GM12865 (cell line): Measurements from ENCODE around the gene BMPER.

Source experiments
- DNase-seq: peaks from one replicate; pipeline ENCODE4 v3.0.0; 2010; ENCODE audit warnings: low read depth
- H3K4me3 ChIP-seq: 2 replicates; pipeline ENCODE4 v1.5.1; 2011; ENCODE audit warnings: mild to moderate bottlenecking, low read depth, low read length, control low read depth
- TF ChIP-seq, protein P1 (sequence below): IDR thresholded peaks from 2 replicates; pipeline ENCODE4 v1.5.1; 2011; ENCODE audit warnings: low read length, control low read depth, low read depth, inconsistent platforms; ENCODE audit not compliant: insufficient read depth; ENCODE audit errors: missing control alignments

The BMPER gene

DNA sequence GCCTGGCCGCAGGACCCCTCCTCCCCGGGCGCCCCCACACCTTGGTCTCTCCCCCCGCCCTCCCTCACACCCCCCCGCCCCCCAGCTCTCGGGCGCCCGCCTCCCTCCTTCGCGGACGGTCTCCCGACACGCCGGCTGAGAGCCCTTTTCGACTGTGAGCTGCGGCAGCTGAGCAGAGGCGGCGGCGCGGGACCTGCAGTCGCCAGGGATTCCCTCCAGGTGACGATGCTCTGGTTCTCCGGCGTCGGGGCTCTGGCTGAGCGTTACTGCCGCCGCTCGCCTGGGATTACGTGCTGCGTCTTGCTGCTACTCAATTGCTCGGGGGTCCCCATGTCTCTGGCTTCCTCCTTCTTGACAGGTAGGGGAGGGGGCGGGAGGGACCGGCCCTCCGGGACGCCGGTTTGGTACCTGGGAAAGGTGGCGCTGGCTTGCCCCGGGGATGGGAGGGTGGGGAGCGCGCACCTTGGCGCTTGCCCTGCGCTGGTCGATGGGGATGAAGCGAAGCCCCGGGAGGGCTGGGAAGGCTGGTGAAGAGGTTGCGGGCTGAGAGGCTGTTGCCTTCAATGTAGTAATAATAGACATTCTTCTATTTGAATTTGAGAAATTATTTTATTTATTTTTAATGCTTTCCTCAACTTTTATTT lies at the start of gene BMPER:
BMPER (plus strand) TSS at position 151 of the 644 bp plus-strand sequence; CDS start at position 226, 75 bp downstream.
- H3K4me3 ChIP-seq: no peak within 1 kb of the TSS; the same call in 1 of the 2 replicates
- TF ChIP-seq, protein P1, sequence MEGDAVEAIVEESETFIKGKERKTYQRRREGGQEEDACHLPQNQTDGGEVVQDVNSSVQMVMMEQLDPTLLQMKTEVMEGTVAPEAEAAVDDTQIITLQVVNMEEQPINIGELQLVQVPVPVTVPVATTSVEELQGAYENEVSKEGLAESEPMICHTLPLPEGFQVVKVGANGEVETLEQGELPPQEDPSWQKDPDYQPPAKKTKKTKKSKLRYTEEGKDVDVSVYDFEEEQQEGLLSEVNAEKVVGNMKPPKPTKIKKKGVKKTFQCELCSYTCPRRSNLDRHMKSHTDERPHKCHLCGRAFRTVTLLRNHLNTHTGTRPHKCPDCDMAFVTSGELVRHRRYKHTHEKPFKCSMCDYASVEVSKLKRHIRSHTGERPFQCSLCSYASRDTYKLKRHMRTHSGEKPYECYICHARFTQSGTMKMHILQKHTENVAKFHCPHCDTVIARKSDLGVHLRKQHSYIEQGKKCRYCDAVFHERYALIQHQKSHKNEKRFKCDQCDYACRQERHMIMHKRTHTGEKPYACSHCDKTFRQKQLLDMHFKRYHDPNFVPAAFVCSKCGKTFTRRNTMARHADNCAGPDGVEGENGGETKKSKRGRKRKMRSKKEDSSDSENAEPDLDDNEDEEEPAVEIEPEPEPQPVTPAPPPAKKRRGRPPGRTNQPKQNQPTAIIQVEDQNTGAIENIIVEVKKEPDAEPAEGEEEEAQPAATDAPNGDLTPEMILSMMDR: no peak
- no peak for DNase-seq

DNA sequence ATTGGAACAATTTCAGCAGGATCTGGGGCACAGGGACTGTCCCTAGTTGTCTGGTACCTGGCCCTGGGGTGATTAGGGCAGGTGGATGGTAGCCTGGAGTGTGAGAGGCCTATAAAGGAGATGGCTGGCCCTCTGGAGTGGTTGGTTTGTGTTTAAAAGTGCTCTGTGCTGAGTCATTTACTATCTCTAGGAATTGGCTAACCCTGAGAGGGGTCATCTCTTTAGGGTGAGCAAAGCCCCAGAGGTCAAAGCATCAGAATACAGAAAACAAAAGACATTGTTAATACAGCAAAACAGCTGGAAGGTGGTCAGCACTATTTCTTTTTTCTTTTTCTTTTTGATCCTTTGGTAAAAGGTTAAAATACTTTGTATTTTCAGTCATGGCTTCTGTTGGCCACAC lies 43.4 kb upstream of the BMPER start:
- no peak overlapping the region for H3K4me3 ChIP-seq
- DNase-seq: no peak
- TF ChIP-seq, protein P1: no peak

DNA sequence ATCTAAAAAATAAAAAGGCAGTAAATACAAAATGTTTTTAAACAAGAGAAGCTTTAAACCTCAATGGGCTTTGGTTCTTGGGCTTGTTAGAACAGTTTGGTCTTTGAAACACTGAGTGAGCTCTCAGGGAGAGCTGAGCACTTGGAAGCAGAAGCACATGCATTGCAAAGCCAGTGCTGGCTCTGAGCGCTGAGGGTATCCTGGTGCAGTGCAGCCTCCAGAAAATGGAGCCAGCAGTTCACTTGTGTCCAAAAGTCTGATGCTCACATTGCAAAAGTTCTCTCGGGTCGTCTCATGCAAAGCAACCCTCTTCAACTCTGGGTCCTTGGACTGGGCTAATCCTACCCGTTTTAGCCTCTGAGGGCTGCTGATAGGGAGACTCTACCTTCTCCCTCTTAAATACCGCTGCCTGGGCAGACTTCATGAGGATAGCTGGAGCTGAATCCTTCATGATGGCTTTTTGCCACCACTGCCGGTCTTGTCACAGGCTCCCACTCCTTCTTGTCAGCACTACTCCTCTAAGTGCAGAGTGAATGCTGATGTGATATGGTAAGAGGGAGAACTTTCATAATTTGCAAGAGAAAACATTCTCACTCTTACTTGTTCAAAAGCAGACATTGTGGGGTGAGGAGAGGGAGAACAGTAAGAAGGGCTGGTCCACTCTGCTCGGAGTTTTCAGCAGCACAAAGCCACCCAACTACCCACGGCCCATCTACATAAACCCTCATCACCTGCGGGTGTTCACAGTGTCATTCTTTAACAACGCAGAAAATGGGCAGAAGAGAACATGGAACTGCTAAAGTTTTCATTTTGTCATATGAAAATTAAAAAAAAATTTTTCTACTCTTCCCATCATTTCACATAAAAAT lies 42.2 kb upstream of the BMPER start:
- DNase-seq: no peak
- H3K4me3 ChIP-seq: no peak overlapping the region
- TF ChIP-seq, protein P1: no peak

DNA sequence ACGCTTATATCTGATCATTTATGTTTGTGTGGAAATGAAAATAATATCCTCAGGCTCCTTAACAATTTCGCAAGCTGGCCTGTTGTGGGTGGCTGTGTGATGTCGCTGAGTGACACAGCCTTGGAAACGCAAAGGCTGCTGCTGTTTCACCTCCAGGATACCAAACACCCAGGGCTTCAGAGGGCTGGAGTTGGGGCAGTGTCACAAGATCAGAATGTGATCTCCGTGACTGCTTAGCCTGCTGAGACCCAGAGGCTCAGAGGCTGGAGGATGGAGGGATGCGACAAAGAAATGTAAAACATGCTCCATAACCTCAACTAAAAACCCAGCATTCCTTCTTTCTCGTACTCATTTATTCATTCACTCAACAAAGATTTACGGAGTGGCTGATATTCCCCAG lies 37.2 kb upstream of the BMPER start:
- no peak for DNase-seq
- H3K4me3 ChIP-seq: no peak overlapping the region
- TF ChIP-seq, protein P1: no peak

GRCh38 chr7:33869176-33869575 lies 36.2 kb upstream of the BMPER start:
- TF ChIP-seq, protein P1: no peak
- no peak for DNase-seq
- no peak overlapping the region for H3K4me3 ChIP-seq

DNA sequence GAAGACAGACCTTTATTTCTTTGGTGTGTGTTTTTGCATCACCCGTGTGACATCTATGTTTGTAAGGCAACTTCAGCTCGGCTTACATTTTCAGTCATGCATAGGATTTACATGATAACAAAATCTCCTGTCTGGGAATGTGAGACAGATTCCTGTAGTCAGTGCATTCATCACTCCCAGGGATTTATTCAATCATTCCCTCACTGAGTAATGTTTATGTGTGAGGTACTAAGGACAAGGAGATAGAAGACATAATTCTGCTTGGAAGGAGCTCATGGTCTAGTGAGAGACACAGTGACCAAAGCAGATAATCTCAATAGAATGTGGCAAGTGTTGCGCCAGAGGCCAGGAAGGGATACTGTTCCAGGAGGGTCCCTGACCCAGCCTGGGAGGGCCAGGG lies 35.2 kb upstream of the BMPER start:
- no peak overlapping the region for H3K4me3 ChIP-seq
- TF ChIP-seq, protein P1: no peak
- no peak for DNase-seq
